Mesothelial cell of epicardium (in vitro differentiated cells): ENCODE measurements around the gene PANK2. TPM values are rescaled to one million over a fixed set of nuclear protein-coding genes. Genes with fewer than 3 reads are reported as not detected.
"Not testable (repeated sequence)": the region's sequence is repeated elsewhere in the genome, so short reads cannot be mapped to it uniquely, and the experiment has no call there.

Source experiments
- DNase-seq, 2 experiments: peaks; one replicate each; pipeline ENCODE4 v3.0.0; 2021; ENCODE audit warnings: low spot score in 2 of 2; ENCODE audit not compliant: unreplicated experiment in 2 of 2
- H3K27ac Mint-ChIP-seq: 2 replicates; pipeline ENCODE4 v1.8.0; 2021; ENCODE audit warnings: mixed read lengths
- H3K27me3 Mint-ChIP-seq: 2 replicates; pipeline ENCODE4 v1.8.0; 2021; ENCODE audit warnings: low read depth, mixed read lengths
- H3K36me3 Mint-ChIP-seq: 2 replicates; pipeline ENCODE4 v1.8.0; 2021; ENCODE audit warnings: mixed read lengths
- H3K4me1 Mint-ChIP-seq: 2 replicates; pipeline ENCODE4 v1.8.0; 2021; ENCODE audit warnings: mixed read lengths
- H3K4me3 Mint-ChIP-seq: 2 replicates; pipeline ENCODE4 v1.8.0; 2021; ENCODE audit warnings: mild to moderate bottlenecking, moderate library complexity, mixed read lengths
- H3K9me3 Mint-ChIP-seq: 2 replicates; pipeline ENCODE4 v1.8.0; 2021; ENCODE audit warnings: mixed read lengths
- CTCF ChIP-seq: fragments of 200-600 bp; sonication (generic); IDR thresholded peaks from one replicate; pipeline ENCODE4 v1.5.0; 2021; ENCODE audit warnings: antibody characterized with exemption; ENCODE audit not compliant: unreplicated experiment
- total RNA-seq: library from RNA; stranded (reverse); gene quantifications from 3 replicates; pipeline ENCODE4 v1.2.1, GENCODE V29; 2021

PANK2 gene
- total RNA-seq, 1 donor from 2014 or later = 52.5 TPM

GRCh38 chr20:3876676-3877075 lies 12.5 kb upstream of the PANK2 start:
- H3K4me1 Mint-ChIP-seq = peaks cover 6% of the 10 kb centered on the region

GRCh38 chr20:3878921-3879274 lies 10.3 kb upstream of the PANK2 start:
- not testable (repeated sequence) for H3K4me3 Mint-ChIP-seq, H3K4me1 Mint-ChIP-seq

More at GRCh38 chr20:3876676-3877075, 12.5 kb upstream of the PANK2 start:
- Mint-ChIP-seq H3K4me3 (no peak overlapping the region), H3K27ac (peak overlapping the region; percentile 34), H3K27me3 (no peaks in the 10 kb centered on the region), H3K9me3 (no peaks in the 10 kb centered on the region), H3K36me3 (peaks cover 32% of the 10 kb centered on the region)
- no peak for TF ChIP-seq CTCF
- no peak for DNase-seq

GRCh38 chr20:3885715-3886114 lies 3.5 kb upstream of the PANK2 start:
- Mint-ChIP-seq H3K27me3 (no peaks in the 10 kb centered on the region), H3K27ac (no peak overlapping the region), H3K9me3 (no peaks in the 10 kb centered on the region), H3K36me3 (peaks cover 13% of the 10 kb centered on the region), H3K4me3 (no peak overlapping the region), H3K4me1 (peaks cover 16% of the 10 kb centered on the region)
- TF ChIP-seq CTCF = no peak
- DNase-seq = no peak

More at GRCh38 chr20:3878921-3879274, 10.3 kb upstream of the PANK2 start:
- peaks cover 20% of the 10 kb centered on the region for H3K36me3 Mint-ChIP-seq
- H3K27ac Mint-ChIP-seq, H3K27me3 Mint-ChIP-seq, H3K9me3 Mint-ChIP-seq, DNase-seq: not testable (repeated sequence)

GRCh38 chr20:3887876-3888620 lies 1.1 kb upstream of the PANK2 start:
- Mint-ChIP-seq H3K36me3 (peaks cover 5% of the 10 kb centered on the region), H3K27me3 (no peaks in the 10 kb centered on the region), H3K27ac (peak overlapping the region; percentile 92), H3K4me3 (peak overlapping the region; percentile 94), H3K4me1 (peaks cover 37% of the 10 kb centered on the region), H3K9me3 (no peaks in the 10 kb centered on the region)
- TF ChIP-seq CTCF = no peak
- no peak for DNase-seq

GRCh38 chr20:3889489-3890397 lies 556 bp downstream of the PANK2 start:
- H3K27ac Mint-ChIP-seq = peak overlapping the region; percentile 93
- H3K27me3 Mint-ChIP-seq = no peaks in the 10 kb centered on the region
- peaks cover 44% of the 10 kb centered on the region for H3K4me1 Mint-ChIP-seq
- no peak for TF ChIP-seq CTCF
- peaks cover 9% of the 10 kb centered on the region for H3K36me3 Mint-ChIP-seq
- peak; percentile 26 to 54 for DNase-seq
- H3K9me3 Mint-ChIP-seq = no peaks in the 10 kb centered on the region
- H3K4me3 Mint-ChIP-seq = peak overlapping the region; percentile 94

- TF ChIP-seq CTCF = no peak
- no peak for DNase-seq
- Mint-ChIP-seq H3K9me3 (no peaks in the 10 kb centered on the region), H3K4me3 (peak overlapping the region; percentile 93), H3K36me3 (peaks cover 11% of the 10 kb centered on the region), H3K27ac (peak overlapping the region; percentile 93), H3K4me1 (peaks cover 44% of the 10 kb centered on the region), H3K27me3 (no peaks in the 10 kb centered on the region)
Measured at GRCh38 chr20:3890398-3890751, 1.2 kb downstream of the PANK2 start.
